CD14-positive monocyte (primary cell): Measurements from ENCODE around the gene HK3. TPM values are rescaled to one million over a fixed set of nuclear protein-coding genes. Genes with fewer than 3 reads are reported as not detected.
A peak's percentile ranks its signal among the peaks of the same experiment; 100 is the strongest.

Source experiments
- DNase-seq, 3 donors: peaks; one replicate each; pipeline ENCODE4 v3.0.0-alpha.2; 2011 to 2022
- H2AFZ ChIP-seq: 2 replicates; pipeline ENCODE4 v1.6.0; 2012; ENCODE audit warnings: mild to moderate bottlenecking, low read depth, low read length, inconsistent platforms; ENCODE audit not compliant: insufficient read depth, poor library complexity, severe bottlenecking
- H3K27ac ChIP-seq, 2 donors: 1 replicate in 1 of 2; 2 replicates in 1 of 2; pipeline ENCODE4 v1.5.1; 2012 to 2013; ENCODE audit warnings: low read length in 2 of 2, control low read depth in 1 of 2, inconsistent platforms in 1 of 2, low read depth in 1 of 2, mild to moderate bottlenecking in 1 of 2
- H3K27me3 ChIP-seq, 2 donors: one replicate each; pipeline versions ENCODE4 v1.6.0 to v1.6.1; 2011 to 2013; ENCODE audit warnings: low read length in 2 of 2; ENCODE audit not compliant: control insufficient read depth in 2 of 2, insufficient read depth in 2 of 2
- H3K36me3 ChIP-seq, 2 donors: replicated peaks in 1 of 2; 1 replicate in 1 of 2; 2 replicates in 1 of 2; pipeline versions ENCODE4 v1.5.1 to v1.6.1; 2012 to 2013; ENCODE audit warnings: low read length in 2 of 2, control low read depth in 1 of 2, inconsistent platforms in 1 of 2, mild to moderate bottlenecking in 1 of 2; ENCODE audit not compliant: insufficient read depth in 2 of 2, control insufficient read depth in 1 of 2
- H3K4me1 ChIP-seq, 2 donors: 1 replicate in 1 of 2; 2 replicates in 1 of 2; pipeline versions ENCODE4 v1.5.1 to v1.6.1; 2012 to 2013; ENCODE audit warnings: low read length in 2 of 2, control low read depth in 1 of 2, inconsistent platforms in 1 of 2, mild to moderate bottlenecking in 1 of 2, moderate library complexity in 1 of 2; ENCODE audit not compliant: insufficient read depth in 2 of 2, control insufficient read depth in 1 of 2
- H3K4me2 ChIP-seq: replicated peaks from 2 replicates; pipeline ENCODE3; 2012; ENCODE audit warnings: low read length, moderate library complexity, mild to moderate bottlenecking; ENCODE audit not compliant: poor library complexity, severe bottlenecking; ENCODE audit errors: extremely low read depth
- H3K4me3 ChIP-seq, 3 experiments: fragments of 200-600 bp in 1 of 3; sonication (generic) in 1 of 3; replicated peaks in 1 of 3; 1 replicate in 2 of 3; 2 replicates in 1 of 3; pipeline ENCODE4 v1.5.1; 2011 to 2013; ENCODE audit warnings: low read length in 3 of 3, mild to moderate bottlenecking in 3 of 3, control low read depth in 2 of 3, low read depth in 2 of 3, inconsistent platforms in 1 of 3, moderate library complexity in 1 of 3
- H3K79me2 ChIP-seq: 2 replicates; pipeline ENCODE4 v1.6.0; 2012; ENCODE audit warnings: mild to moderate bottlenecking, control low read depth, inconsistent platforms, low read length, moderate library complexity; ENCODE audit not compliant: insufficient read depth
- H3K9ac ChIP-seq: 2 replicates; pipeline ENCODE4 v1.6.0; 2017; ENCODE audit warnings: low read length, mild to moderate bottlenecking; ENCODE audit not compliant: insufficient read depth, poor library complexity, severe bottlenecking
- H3K9me3 ChIP-seq, 2 donors: replicated peaks in 1 of 2; 1 replicate in 1 of 2; 2 replicates in 1 of 2; pipeline versions ENCODE4 v1.5.1 to v1.6.1; 2012 to 2013; ENCODE audit warnings: low read length in 2 of 2, control low read depth in 1 of 2; ENCODE audit not compliant: control insufficient read depth in 1 of 2, insufficient read depth in 1 of 2
- H4K20me1 ChIP-seq: 2 replicates; pipeline ENCODE4 v1.6.0; 2012; ENCODE audit warnings: mild to moderate bottlenecking, low read length, control low read depth, moderate library complexity; ENCODE audit not compliant: insufficient read depth
- H3K27ac Mint-ChIP-seq, 7 donors: one replicate each; pipeline ENCODE4 v1.8.0; 2020; ENCODE audit warnings: mild to moderate bottlenecking in 7 of 7, mixed read lengths in 7 of 7, moderate library complexity in 6 of 7, inconsistent platforms in 2 of 7
- H3K27me3 Mint-ChIP-seq, 3 donors: one replicate each; pipeline ENCODE4 v1.8.0; 2021 to 2022; ENCODE audit warnings: low read depth in 3 of 3, mild to moderate bottlenecking in 3 of 3, mixed read lengths in 3 of 3, moderate library complexity in 3 of 3, inconsistent platforms in 1 of 3
- H3K36me3 Mint-ChIP-seq, 2 donors: one replicate each; pipeline ENCODE4 v1.8.0; 2020; ENCODE audit warnings: mixed read lengths in 2 of 2, inconsistent platforms in 1 of 2, mild to moderate bottlenecking in 1 of 2
- H3K4me1 Mint-ChIP-seq: one replicate; pipeline ENCODE4 v1.8.0; 2020; ENCODE audit warnings: mild to moderate bottlenecking, mixed read lengths
- H3K4me3 Mint-ChIP-seq, 2 donors: one replicate each; pipeline ENCODE4 v1.8.0; 2020; ENCODE audit warnings: mild to moderate bottlenecking in 2 of 2, mixed read lengths in 2 of 2, moderate library complexity in 1 of 2
- H3K9me3 Mint-ChIP-seq, 7 donors: one replicate each; pipeline ENCODE4 v1.8.0; 2020 to 2022; ENCODE audit warnings: mixed read lengths in 7 of 7, mild to moderate bottlenecking in 6 of 7, moderate library complexity in 6 of 7, inconsistent platforms in 2 of 7
- CTCF ChIP-seq: fragments of 200-600 bp; IDR thresholded peaks from one replicate; pipeline ENCODE4 v1.8.0; 2022; ENCODE audit warnings: antibody characterized with exemption, mild to moderate bottlenecking
- WGBS: methylation state at CpG from one replicate; pipeline ENCODE4 v1.1.5; 2013; ENCODE audit warnings: missing lambda C conversion rate; ENCODE audit not compliant: insufficient coverage; 5-methylcytosine and 5-hydroxymethylcytosine counted together
- intact Hi-C, 2 donors: fragments of 100-400 bp; cut with micrococcal nuclease; formaldehyde crosslinking; loops; one replicate each; pipeline versions ENCODE4 v1.15.0 to v1.15.1; 2023
- polyA plus RNA-seq, 3 donors: library from polyadenylated mRNA; depleted of rRNA in 1 of 3; unstranded in 2 of 3; stranded (reverse) in 1 of 3; fragments of 300-500 nt in 2 of 3; fragments of >200 nt in 1 of 3; fragmentation: Illumina TruSeq in 2 of 3; gene quantifications; 1 replicate in 2 of 3; 2 replicates in 1 of 3; pipeline ENCODE4 v1.2.3, GENCODE V29; 2012 to 2021

The HK3 gene
- polyA plus RNA-seq, 3 donors = 174 to 988 (median 204) TPM

GRCh38 chr5:176868731-176869130 is 30.4 kb downstream of the HK3 start:
- H3K4me1 Mint-ChIP-seq = peaks cover 10% of the 10 kb centered on the region
- Histone ChIP-seq H3K9ac (no peak overlapping the region), H3K4me3 (no peak overlapping the region), H3K79me2 (no peaks in the 10 kb centered on the region), H2AFZ (no peak overlapping the region), H3K36me3 (no peaks in the 10 kb centered on the region), H3K4me2 (no peak overlapping the region), H3K27me3 (peaks cover 6 to 50% of the 10 kb centered on the region in 2 donors), H3K27ac (no peak overlapping the region), H3K4me1 (peaks cover 5 to 6% of the 10 kb centered on the region in 2 donors), H3K9me3 (peaks cover 0 to 15% of the 10 kb centered on the region in 2 donors), H4K20me1 (peaks cover 7% of the 10 kb centered on the region)
- H3K9me3 Mint-ChIP-seq = peaks cover 7 to 27% (median 11%) of the 10 kb centered on the region in 7 donors
- intact Hi-C loops = no loop called here
- no peak for TF ChIP-seq CTCF
- H3K36me3 Mint-ChIP-seq = peaks cover 0 to 6% of the 10 kb centered on the region in 2 donors
- H3K4me3 Mint-ChIP-seq = peak overlapping the region in 1 of 2 donors; percentile 19
- H3K27ac Mint-ChIP-seq = no peak overlapping the region
- peaks cover 35 to 61% (median 43%) of the 10 kb centered on the region in 3 donors for H3K27me3 Mint-ChIP-seq
- 96% methylated on average over 20 of the region's 20 CpGs for WGBS
- no peak for DNase-seq

GRCh38 chr5:176868126-176868525 is 31.0 kb downstream of the HK3 start:
- Mint-ChIP-seq H3K4me1 (peaks cover 8% of the 10 kb centered on the region), H3K9me3 (peaks cover 9 to 25% (median 11%) of the 10 kb centered on the region in 7 donors), H3K27me3 (peaks cover 39 to 66% (median 47%) of the 10 kb centered on the region in 3 donors), H3K36me3 (peaks cover 0 to 6% of the 10 kb centered on the region in 2 donors), H3K27ac (no peak overlapping the region), H3K4me3 (peak overlapping the region in 1 of 2 donors; percentile 36)
- TF ChIP-seq CTCF = no peak
- peaks cover 6 to 55% of the 10 kb centered on the region in 2 donors for H3K27me3 ChIP-seq
- WGBS = 85% methylated on average over 14 of the region's 14 CpGs
- H3K36me3 ChIP-seq = no peaks in the 10 kb centered on the region
- H3K4me1 ChIP-seq = peaks cover 5 to 6% of the 10 kb centered on the region in 2 donors
- no peak overlapping the region for H3K4me2 ChIP-seq
- H3K9ac ChIP-seq = no peak overlapping the region
- no peak for DNase-seq
- H3K79me2 ChIP-seq = no peaks in the 10 kb centered on the region
- H3K4me3 ChIP-seq = no peak overlapping the region
- intact Hi-C loops = no loop called here
- no peak overlapping the region for H3K27ac ChIP-seq
- peaks cover 0 to 15% of the 10 kb centered on the region in 2 donors for H3K9me3 ChIP-seq
- H4K20me1 ChIP-seq = peaks cover under 1% of the 10 kb centered on the region
- no peak overlapping the region for H2AFZ ChIP-seq
